Ishikawa (cell line): ENCODE measurements around the gene CEP41.

Experiments
- CEBPB ChIP-seq: IDR thresholded peaks from 2 replicates; pipeline ENCODE4 v1.6.1; 2012
- CREB1 ChIP-seq: IDR thresholded peaks from 2 replicates; pipeline ENCODE4 v1.6.1; 2012; ENCODE audit warnings: low read depth
- EGR1 ChIP-seq: IDR thresholded peaks from 2 replicates; pipeline ENCODE4 v1.6.1; 2012
- EP300 ChIP-seq: IDR thresholded peaks from 2 replicates; pipeline ENCODE4 v1.6.1; 2012; ENCODE audit warnings: borderline replicate concordance
- FOXM1 ChIP-seq: IDR thresholded peaks from 2 replicates; pipeline ENCODE4 v1.6.1; 2012; ENCODE audit warnings: low read depth, borderline replicate concordance
- NFIC ChIP-seq: IDR thresholded peaks from 2 replicates; pipeline ENCODE4 v1.6.1; 2012
- RAD21 ChIP-seq: IDR thresholded peaks from 2 replicates; pipeline ENCODE4 v1.6.1; 2012; ENCODE audit warnings: low read depth
- TAF1 ChIP-seq: IDR thresholded peaks from 2 replicates; pipeline ENCODE4 v1.6.1; 2012; ENCODE audit warnings: low read depth, mild to moderate bottlenecking
- TCF12 ChIP-seq: IDR thresholded peaks from 2 replicates; pipeline ENCODE4 v1.6.1; 2012; ENCODE audit warnings: low read depth
- TEAD4 ChIP-seq: IDR thresholded peaks from 2 replicates; pipeline ENCODE4 v1.6.1; 2012
- YY1 ChIP-seq: IDR thresholded peaks from 2 replicates; pipeline ENCODE4 v1.6.1; 2012; ENCODE audit warnings: low read depth
- ZBTB7A ChIP-seq: IDR thresholded peaks from 2 replicates; pipeline ENCODE4 v1.6.1; 2012; ENCODE audit warnings: low read depth
- TF ChIP-seq, protein P1 (sequence below): IDR thresholded peaks from 2 replicates; pipeline ENCODE4 v1.6.1; 2012
- TF ChIP-seq, protein P2 (sequence below): IDR thresholded peaks from 2 replicates; pipeline ENCODE4 v1.6.1; 2012
- TF ChIP-seq, protein P3 (sequence below): IDR thresholded peaks from 2 replicates; pipeline ENCODE4 v1.6.1; 2012; ENCODE audit warnings: low read depth, mild to moderate bottlenecking

Gene CEP41

DNA sequence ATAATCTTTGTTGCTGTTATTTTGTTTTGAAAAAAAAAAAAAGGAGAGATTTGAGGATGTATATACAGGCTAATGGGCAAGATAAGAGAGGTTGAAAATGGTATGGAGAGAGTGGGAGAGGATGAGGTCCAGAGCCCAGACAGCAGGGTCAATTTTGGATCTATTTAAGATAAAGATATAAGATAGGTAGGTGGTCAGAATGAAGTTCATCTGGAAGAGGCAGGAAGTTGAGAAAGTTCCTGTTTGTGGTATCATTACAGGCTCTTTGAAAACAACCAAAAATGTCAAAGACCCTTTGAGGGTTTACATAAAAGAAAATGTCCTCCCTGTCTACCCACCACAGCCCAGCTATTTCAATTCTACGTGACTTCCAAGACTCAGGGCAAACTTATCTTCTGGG lies 7.5 kb downstream of the CEP41 start:
- TF ChIP-seq TCF12, result no peak

DNA sequence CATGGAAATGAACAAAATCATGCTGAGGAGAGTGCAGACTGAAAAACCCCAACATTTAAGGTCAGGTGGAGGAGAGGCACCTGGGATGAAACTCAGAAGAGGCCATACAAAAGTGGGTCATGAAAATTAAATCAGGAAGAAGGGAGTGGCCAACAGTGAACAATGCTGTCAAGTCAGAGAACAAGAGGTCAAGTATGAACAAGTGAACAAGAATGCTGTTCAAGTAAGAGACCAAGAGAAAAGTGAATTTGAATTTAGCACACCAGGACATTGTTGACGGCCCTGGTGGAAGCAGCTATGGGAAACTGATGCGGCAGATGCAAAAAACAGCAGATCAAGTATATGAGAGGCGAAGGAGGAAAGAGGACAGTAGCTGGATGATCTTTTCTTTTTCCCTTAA lies 7.9 kb downstream of the CEP41 start:
- no peak for TF ChIP-seq TAF1
- no peak for TF ChIP-seq CEBPB

DNA sequence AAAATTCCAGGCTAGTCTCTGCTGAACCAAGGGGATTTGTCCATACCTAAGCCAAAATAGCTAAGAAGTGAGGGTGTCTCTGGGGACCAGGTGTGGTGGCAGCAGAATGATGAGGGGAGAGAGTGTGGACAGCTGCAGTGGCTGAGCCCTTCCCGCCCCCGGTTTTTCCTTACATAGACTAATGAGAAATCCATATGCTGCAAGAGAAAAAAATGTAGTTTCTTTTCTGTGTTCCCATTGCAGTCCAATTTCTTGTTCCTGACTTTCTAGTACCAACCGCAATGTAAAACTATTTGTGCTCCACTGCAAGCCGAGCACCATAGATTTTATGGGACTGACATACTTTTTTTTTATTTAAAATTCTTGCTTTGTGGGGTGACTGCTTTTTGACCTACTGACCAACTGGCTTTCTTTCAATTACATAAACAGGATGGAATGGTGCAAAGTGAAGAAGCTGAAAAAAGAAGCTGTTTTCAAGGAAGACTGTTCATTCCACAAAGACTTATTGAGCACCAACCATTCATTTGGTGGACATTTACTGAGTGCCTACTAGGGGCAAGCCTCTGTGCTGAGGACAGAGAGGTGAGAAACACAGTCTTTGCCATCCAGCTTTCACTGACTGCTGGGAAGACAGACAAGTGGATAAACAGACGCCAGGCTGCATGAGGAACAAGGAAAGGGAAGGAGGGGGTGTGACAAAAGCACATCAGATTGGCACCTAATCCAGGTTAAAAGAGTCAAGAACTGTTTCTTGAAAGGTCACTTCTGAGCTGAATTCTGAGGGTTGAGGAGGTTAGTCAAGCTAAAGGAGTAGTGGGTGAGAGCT lies 9.8 kb downstream of the CEP41 start:
- peak; percentile 24; the same call in 1 of the 2 replicates for TF ChIP-seq EGR1
- TF ChIP-seq, protein P1, sequence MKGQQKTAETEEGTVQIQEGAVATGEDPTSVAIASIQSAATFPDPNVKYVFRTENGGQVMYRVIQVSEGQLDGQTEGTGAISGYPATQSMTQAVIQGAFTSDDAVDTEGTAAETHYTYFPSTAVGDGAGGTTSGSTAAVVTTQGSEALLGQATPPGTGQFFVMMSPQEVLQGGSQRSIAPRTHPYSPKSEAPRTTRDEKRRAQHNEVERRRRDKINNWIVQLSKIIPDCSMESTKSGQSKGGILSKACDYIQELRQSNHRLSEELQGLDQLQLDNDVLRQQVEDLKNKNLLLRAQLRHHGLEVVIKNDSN, result no peak
- no peak for TF ChIP-seq CREB1

DNA sequence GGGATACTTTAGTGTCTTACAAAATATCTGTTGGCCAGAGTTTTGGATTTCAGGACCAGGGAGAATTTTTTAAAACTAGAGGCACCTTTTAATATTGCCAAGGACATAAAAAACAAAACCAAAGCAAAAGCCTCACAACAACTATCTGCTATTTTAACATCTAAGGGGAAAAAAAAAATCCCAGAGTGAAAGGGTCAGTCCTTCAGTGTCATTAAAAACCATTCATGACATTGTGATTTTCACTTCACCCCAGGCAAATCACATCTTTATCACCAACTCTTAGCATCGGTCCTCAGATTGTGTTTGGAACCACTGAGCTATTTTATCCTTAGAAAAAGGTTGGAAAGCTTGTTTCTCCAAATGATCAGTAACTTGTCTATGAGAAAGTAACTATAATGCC lies 10.7 kb downstream of the CEP41 start:
- TF ChIP-seq EGR1, result no peak
- no peak for TF ChIP-seq NFIC
- no peak for TF ChIP-seq CEBPB
- no peak for TF ChIP-seq TEAD4
- no peak for TF ChIP-seq ZBTB7A
- TF ChIP-seq TAF1, result no peak
- no peak for TF ChIP-seq CREB1
- no peak for TF ChIP-seq TCF12
- TF ChIP-seq, protein P2, sequence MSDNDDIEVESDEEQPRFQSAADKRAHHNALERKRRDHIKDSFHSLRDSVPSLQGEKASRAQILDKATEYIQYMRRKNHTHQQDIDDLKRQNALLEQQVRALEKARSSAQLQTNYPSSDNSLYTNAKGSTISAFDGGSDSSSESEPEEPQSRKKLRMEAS, result no peak
- TF ChIP-seq, protein P1, result no peak
- TF ChIP-seq, protein P3, sequence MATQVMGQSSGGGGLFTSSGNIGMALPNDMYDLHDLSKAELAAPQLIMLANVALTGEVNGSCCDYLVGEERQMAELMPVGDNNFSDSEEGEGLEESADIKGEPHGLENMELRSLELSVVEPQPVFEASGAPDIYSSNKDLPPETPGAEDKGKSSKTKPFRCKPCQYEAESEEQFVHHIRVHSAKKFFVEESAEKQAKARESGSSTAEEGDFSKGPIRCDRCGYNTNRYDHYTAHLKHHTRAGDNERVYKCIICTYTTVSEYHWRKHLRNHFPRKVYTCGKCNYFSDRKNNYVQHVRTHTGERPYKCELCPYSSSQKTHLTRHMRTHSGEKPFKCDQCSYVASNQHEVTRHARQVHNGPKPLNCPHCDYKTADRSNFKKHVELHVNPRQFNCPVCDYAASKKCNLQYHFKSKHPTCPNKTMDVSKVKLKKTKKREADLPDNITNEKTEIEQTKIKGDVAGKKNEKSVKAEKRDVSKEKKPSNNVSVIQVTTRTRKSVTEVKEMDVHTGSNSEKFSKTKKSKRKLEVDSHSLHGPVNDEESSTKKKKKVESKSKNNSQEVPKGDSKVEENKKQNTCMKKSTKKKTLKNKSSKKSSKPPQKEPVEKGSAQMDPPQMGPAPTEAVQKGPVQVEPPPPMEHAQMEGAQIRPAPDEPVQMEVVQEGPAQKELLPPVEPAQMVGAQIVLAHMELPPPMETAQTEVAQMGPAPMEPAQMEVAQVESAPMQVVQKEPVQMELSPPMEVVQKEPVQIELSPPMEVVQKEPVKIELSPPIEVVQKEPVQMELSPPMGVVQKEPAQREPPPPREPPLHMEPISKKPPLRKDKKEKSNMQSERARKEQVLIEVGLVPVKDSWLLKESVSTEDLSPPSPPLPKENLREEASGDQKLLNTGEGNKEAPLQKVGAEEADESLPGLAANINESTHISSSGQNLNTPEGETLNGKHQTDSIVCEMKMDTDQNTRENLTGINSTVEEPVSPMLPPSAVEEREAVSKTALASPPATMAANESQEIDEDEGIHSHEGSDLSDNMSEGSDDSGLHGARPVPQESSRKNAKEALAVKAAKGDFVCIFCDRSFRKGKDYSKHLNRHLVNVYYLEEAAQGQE, result no peak
- no peak for TF ChIP-seq RAD21

DNA sequence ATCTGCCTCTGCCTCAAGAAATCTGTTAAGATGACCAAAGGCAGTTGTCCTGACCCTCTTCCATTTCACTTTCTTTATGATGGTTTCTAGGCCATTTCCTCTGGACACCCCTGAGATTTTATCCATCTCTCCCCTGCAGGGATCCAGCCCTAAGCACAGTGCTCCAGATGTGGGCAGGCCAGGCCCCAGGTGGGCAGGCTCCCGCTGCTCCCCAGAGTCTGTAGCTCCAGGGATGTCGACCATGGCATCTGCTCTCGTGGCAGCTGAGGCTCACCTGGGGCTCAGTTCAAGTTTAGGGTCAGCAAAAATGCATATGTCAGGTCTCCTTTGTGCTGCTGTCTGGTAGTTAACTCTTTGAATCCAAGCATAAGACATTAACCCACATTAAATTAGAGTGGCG lies 11.8 kb downstream of the CEP41 start:
- TF ChIP-seq TCF12, result no peak
- no peak for TF ChIP-seq FOXM1

DNA sequence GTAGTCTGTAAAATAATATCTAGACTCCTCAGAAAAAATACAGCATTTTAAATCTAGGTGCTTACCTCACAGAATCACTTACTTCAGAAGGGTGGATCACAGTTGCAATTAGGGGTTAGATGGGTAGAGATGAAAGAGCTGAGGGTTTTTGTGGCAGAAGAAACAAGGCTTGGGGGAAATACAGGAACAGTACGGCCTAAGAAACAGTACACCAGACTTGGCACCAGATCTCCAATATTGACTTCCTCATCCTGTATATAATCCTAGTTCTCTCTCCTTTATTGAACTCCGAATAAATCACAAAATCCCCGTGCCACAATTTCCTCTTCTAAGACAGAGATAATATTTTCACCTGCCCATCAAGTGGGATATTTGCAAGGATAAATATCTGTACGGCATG lies 14.3 kb downstream of the CEP41 start:
- no peak for TF ChIP-seq EGR1
- no peak for TF ChIP-seq RAD21
- TF ChIP-seq YY1, result no peak
- TF ChIP-seq TCF12, result no peak
- no peak for TF ChIP-seq TEAD4

DNA sequence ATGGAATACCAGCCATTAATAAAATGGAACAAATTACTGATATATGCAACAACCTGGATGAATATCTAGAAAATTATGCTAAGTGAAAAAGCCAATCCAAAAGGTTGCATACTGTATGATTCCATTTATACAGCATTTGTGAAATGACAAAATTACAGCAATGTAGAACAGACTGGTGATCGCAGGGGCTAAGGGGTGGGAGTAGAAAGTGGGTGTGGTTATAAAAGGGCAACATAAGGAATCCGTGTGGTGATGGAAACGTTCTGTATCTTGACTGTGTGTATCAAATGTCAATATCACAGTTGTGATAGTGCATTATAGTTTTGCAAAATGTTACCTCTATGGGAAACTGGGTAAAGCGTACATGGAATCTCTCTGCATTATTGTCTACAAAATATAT lies 15.0 kb downstream of the CEP41 start:
- TF ChIP-seq EP300 (no peak), YY1 (no peak), TEAD4 (no peak), FOXM1 (no peak), ZBTB7A (no peak), CREB1 (no peak), TCF12 (no peak), EGR1 (no peak), TAF1 (no peak)
- TF ChIP-seq, protein P2, result no peak

DNA sequence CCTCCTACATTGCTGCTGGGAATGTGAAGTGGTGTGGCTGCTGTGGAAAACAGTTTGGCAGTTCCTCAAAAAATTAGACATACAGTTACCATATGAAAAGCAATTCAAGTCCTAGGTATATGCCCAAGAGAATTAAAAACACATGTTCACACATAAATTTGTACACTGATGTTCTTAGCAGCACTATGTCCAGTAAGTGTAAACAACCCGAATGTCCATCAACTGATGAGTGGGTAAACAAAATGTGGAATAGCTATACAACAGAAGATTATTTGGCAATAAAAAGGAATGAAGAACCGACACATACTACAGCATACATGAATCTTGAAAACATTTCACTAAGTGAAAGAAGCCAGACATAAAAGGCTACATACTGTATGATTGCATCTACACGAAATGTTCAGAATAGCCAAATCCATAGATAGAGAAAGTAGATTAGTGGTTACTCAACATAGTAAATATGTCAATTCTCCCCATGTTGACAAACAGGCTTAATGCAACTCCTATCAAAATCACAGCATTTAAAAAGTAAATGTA lies 17.2 kb downstream of the CEP41 start:
- TF ChIP-seq NFIC (no peak), TEAD4 (no peak), RAD21 (no peak), ZBTB7A (no peak), CEBPB (no peak), EP300 (no peak), YY1 (no peak), CREB1 (no peak), TAF1 (no peak), EGR1 (no peak), TCF12 (no peak), FOXM1 (no peak)
- TF ChIP-seq, protein P3, result no peak
- TF ChIP-seq, protein P2, result no peak
- TF ChIP-seq, protein P1, result no peak
